ENCODE data around the gene OSBP2.

OSBP2 gene

DNA sequence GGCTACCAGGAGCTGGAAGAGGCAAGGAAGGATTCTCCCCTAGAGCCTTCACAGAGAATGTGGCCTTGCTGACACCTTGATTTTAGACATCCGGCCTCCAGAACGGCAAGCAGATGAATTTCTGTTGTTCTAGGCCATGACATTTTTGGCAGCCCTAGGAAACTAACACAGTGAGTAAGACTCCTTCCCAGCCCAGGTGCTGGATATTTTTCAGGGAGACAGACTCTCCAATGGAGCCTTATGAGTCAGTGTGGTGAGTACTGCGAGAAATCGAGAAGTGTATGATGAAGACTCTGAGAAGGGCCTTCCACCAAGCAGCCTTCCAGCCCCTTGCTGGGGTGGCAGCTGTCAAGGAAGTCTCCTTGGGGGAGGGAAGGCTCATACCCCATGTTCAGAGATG is 114.4 kb downstream of the OSBP2 start:
- DNase-seq (ENCODE audit: low read depth in 2 of 2) = no peak

DNA sequence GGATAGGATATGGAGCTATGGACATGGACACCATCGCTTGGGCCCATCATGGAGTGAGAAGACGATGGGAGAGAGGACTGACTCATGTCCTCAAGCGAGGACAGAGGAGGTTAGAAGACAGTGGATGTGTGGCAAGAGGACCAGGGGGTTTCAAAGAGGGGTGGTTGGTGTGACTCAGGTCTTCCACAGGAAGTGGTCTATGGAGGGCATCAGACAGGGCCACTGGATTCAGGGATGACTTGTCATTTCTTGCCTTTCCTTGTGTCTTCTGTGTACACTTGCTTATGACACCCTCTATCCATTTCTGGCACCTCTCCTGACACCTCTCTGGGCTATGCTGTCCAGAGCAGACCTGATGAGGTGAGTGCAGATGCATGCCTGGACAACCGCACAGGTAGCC is 115.4 kb downstream of the OSBP2 start:
- no peak for DNase-seq (ENCODE audit: low read depth in 2 of 2)

DNA sequence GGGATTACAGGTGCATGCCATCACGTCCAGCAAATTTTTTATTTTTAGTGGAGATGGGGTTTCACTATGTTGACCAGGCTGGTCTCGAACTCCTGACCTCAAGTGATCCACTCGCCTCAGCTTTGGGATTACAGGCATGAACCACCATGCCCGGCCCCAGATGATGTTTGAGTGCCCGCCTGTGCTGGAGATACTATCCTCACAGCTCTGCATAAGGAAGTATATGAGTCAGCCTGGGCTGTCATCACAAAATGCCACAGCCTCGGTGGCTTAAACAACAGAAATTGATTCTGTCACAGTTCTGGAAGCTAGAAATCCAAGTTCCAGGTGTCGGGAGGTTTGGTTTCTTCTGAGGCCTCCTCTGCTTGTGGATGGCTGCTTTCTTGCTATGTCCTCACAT is 119.3 kb downstream of the OSBP2 start:
- no peak for DNase-seq (ENCODE audit: low read depth in 2 of 2)

DNA sequence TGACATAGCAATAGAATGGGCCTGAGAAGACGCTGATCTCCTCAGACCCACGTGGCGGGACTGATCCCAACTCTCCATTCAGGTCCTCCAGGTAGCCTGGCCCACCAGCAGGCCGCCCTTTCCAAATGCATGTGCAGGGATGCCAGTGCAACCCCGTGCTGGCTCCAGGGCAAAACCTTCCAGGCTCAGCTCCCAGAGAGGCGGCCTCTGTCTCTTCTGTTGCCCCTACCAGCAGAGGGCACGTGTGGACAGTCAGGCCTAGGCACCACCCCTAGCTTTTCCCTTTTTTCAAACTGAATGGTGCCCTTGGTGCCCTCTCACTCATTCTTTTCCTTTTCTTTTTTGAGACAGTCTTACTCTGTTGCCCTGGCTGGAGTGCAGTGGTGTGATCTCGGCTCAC is 121.7 kb downstream of the OSBP2 start:
- DNase-seq (ENCODE audit: low read depth in 2 of 2) = no peak

DNA sequence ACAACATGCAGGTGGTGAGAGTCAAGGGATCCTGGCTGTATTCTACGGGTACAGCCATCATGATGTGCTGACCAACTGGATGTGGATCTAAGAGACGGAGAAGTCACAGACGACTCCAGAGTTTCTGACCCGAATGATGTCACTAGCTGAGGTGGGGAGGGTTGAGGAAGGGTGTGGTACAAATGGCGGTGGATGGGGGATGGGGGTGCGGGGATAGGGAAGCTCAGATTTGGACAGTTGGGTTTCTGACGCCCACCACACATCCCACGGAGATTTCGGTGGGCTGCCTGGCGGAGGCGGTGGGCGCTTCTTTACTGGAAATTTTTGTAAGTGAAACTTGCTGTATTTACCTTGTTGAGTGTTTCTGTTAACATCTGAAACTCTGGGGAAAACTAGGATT is 126.7 kb downstream of the OSBP2 start:
- no peak for DNase-seq (ENCODE audit: low read depth in 2 of 2)

GRCh38 chr22:30821863-30822215 is 127.2 kb downstream of the OSBP2 start:
- DNase-seq (ENCODE audit: low read depth in 2 of 2) = no peak

GRCh38 chr22:30822216-30823014 is 127.7 kb downstream of the OSBP2 start:
- no peak for DNase-seq (ENCODE audit: low read depth in 2 of 2)

DNA sequence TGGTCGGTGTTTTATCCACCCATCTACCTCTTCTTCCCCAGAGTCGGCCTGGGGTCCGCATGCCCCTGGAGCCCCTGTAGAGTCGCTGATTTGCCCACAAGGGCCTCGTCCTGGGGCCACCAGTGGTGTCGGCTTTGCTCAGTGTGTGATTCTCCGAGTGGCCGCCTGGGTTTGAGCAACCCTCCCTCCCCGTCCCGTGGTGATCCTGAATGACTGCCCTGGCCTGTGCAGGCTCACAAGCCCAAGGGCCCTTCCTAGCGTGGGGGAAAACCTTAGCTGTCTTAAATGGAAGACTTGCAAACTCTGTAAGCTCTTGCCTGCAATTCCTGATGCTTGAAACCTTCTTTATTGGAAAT is 128.3 kb downstream of the OSBP2 start:
- DNase-seq (ENCODE audit: low read depth in 2 of 2) = no peak

DNA sequence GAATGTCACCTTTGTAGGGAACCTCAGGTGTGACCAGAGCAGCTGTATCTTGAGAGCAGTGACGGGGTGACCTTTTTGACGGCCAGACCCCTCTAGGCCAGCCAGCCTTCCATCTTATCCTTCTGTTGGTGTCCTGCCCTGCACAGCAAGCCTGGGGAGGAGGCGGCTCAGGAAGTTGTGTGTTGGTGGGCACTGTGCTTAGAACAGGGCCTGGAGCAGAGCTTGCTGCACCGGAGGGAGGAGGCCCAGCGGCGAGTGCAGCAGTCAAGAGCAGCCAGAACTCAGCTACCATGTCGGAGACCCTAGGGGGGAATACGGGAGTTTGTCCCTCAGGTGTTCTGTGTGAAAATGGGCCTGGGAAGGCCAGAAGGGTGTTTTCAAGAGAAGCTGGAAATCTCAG is 129.4 kb downstream of the OSBP2 start:
- DNase-seq (ENCODE audit: low read depth in 2 of 2) = no peak

DNA sequence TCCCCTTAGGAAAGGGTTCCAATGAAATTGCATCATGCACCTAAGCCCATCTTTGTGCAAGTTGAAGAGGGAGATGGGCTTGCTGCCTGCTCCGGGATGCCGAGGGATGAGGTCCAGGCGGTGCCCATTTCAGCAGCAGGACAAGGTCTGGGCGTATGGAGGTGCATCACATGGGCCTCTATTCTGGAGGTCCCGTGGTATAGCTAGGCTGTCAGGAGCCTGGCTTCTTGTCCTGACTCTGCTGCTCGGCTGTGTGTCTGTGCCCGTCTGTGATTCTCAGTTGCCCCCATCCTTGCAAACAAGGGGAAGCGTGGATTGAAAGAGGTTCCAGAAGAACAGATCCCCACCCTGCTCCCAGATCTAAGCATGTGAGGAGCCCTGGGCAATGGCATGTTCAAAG is 130.0 kb downstream of the OSBP2 start:
- no peak for DNase-seq (ENCODE audit: low read depth in 2 of 2)

DNA sequence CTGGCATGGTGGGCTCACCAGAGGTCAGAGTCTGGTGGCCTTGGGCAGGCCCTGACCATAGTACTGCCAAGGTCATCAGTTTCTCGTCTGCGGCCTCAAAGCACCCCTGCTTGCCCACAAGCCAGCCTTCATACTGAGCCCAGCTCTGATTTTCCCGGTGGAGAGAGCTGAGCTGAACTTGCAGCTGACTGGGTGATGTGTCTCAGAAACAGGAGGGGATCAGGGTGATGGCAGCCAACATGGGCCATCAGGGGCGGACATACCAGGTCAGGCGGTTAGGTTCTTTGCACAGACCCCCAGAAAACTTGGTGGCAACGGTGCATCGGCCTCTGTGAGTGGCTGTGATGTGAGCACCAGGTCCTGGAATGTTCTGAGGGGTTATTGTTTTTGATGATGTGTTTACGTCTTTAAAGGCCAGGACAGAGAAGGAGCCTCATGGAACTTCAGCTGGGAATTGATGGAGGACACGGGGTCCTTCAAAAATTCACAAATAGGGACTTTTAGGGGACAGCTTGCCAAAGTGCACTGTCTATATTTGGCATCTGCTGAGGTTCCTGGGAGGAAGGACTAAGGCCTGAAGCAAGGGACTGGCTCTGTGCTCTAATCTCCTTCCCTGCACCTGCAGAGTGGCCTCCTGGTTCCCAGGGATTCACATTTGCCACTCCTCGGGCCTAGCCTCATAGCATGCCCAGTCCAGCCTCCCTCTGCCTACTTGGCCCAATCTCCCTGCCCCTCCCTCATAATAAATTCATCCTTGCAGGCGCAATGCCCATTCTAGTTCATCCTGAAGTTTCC is 131.2 kb downstream of the OSBP2 start:
- no peak for DNase-seq (ENCODE audit: low read depth in 2 of 2)

DNA sequence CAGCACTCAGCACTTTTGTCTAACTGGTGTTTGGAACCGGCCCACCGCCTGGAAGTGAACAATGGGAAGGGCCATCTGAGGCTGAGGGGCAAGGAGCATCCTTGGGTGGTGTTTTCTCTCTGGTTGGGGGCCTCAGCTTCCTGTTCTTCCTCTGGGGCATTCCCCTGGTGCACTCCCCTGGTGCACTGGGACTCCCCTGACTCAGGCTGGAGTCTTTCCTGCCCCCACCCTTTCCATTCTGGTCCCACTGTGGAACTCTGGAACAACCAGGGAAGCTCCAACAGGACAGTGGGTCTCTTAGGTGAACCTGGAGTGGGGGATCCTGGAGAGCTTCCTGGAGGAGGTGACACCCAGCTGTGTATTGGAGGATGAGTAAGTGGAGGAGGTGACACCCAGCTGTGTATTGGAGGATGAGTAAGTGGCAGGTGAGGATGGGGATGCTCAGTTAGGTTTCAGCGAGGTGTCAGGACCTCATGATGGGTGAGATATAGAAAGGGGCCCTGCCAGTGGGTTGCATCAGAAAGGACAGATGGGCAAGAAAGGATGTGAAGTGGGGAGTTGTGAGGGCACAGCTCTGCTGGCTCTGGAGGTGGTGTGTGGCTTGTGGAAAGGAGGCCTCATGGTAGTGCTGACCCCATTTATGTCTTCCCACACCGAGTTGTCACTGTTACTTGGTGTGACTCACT is 132.1 kb downstream of the OSBP2 start:
- no peak for DNase-seq (ENCODE audit: low read depth in 2 of 2)

DNA sequence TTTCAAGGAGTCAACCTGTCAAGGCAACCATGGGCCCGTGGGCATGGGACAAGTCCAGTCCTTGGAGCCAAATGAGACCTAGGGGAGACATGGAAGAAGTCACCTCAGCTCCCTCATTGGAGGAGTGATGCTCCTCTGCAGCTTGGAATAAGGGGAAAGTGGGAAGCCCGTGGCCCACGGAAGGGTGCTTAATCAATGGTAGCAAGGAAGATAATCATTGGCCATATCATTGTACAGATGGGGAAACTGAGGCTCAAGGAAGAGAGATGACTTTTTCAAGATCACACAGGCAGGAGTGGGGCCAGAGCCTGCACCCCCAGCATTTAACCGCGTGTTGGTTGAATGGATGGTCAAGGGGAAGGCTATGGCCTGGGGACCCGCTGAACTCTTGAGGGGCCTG is 133.0 kb downstream of the OSBP2 start:
- DNase-seq (ENCODE audit: low read depth in 2 of 2) = no peak

DNA sequence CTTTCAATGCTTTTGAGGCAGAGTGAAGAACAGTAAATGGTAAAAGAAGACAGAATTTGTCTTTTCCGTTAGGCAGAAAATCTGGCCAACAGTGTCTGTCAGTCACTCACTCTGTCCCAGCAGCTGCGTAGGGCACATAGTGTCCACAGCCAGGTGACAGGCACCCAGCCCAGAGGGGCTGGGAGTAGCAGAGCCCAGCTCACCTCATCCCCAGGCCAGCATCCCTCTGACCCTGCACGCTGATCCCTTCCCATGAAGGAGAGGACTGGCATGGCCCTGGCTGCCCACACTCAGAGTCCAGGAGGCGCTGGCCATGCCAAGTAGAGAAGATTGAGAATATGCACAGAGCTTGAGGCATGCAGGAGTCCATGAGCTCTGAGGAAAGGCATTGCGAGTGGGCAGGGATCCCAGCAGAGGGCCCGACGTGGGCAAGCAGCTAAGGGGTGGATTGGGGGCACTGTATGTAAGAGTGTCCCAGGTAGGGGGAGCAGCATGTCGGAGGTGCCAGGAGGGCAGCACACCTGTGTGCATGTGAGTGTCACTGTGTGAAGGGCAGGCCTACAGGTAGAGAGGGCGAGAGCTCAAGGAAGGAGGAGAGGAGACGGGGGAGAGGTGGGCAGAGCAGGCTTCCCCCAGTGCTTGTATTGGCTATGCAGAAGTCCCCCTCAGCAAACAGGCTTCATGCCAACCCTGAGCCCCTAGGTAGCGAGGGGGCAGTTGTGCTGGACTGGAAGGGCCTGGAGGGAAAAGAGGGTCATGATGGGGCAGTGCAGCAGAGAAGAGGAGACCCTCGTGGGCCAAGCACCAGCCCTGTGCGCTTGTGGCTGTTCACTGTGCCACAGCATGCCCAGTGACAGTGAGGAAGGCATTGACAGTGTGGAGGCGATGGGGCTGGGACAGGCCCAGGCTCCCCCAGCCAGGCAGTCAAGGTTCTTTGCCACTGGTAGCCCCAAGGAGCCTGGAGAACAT is 133.8 kb downstream of the OSBP2 start:
- DNase-seq (ENCODE audit: low read depth in 2 of 2) = no peak

DNA sequence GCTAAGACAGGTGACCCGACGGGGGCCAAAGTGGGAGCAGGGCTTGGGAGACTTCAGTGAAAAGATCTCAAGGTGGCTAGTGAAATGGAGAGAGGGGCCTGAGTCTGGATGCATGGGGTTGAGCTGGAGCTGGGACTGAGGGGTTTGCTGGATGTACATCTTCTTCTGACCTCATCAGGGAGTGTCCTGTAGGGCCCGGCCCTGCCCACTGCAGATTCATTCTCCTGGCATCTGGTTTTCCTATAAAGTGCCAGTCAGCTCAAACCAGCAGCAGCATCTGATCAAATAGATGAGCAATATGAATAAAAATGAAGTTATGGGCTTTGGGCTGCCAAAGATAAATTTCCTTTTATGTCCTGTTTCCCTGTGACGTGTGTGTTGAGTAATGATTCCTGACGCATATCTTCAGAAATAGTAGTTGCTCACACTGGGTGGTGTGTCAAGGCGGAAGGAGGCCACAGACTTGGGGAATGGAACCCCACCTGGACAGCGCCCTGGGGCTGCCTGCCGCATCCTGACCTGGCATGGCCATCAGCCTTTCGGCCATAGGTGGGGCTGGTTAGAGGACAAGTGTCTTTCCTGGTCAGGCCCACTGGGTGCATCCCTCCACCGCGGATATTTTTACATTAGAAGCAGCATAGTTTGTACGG is 135.4 kb downstream of the OSBP2 start:
- DNase-seq (ENCODE audit: low read depth in 2 of 2) = no peak

GRCh38 chr22:30830907-30831306 is 136.2 kb downstream of the OSBP2 start:
- DNase-seq (ENCODE audit: low read depth in 2 of 2) = no peak

- no peak for DNase-seq (ENCODE audit: low read depth in 2 of 2)
These were observed 137.8 kb downstream of the OSBP2 start for GRCh38 chr22:30832407-30832987.

DNA sequence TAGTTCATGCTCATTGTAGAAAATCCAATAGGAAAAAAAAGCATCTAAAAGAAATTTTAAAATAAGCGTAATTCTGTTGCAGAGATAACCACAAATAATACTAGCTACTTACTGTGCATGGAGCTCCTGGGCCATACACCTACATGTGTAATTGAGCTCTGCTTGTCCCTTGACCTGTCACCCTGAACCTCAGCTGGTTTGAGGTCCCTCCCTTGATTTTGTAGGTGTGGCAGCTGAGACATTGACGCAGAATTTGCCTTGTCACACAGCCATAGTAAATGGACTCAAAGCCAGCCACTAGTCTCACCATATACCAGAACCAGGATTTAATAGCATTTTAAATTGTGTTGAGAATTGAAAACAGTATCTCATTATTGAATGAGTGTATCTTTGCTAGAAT is 138.6 kb downstream of the OSBP2 start:
- DNase-seq (ENCODE audit: low read depth in 2 of 2) = no peak

DNA sequence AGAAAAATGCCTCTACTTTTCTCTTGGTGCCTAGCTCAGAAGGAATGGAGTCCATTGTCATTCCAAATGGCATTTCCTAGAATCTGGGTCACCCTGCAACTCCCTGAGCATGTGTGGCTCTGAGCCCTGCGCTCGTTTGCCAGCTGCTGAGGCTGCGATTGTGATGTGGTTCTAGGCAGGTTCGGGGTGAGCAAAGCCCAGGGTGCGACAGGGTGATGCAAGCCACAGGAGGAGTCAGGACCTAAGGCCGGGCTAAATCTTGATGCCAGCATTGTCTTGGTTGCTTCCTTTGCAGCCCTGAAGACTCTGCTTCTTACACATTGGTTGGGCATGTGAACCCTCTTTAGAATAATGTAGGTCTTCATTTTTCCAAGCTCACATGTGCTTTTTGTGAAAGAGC is 142.9 kb downstream of the OSBP2 start:
- no peak for DNase-seq (ENCODE audit: low read depth in 2 of 2)

GRCh38 chr22:30838111-30838510 is 143.4 kb downstream of the OSBP2 start:
- no peak for DNase-seq (ENCODE audit: low read depth in 2 of 2)

- no peak for DNase-seq (ENCODE audit: low read depth in 2 of 2)
These were observed 146.6 kb downstream of the OSBP2 start for GRCh38 chr22:30841273-30841672.

Data from stimulated activated CD8-positive, alpha-beta memory T cell treated with anti-CD3 and anti-CD28 coated beads, Interleukin-7, amount 100 ng/mL, for 1 hour (primary cell).